Left lung (tissue), 10 donors: Measurements from ENCODE around the gene PFKFB2. TPM values are rescaled to one million over a fixed set of nuclear protein-coding genes. Genes with fewer than 3 reads are reported as not detected.

Experiments used
- ATAC-seq: fragments of 200-7000 bp; cut with Tn5 transposase; one replicate; pipeline ENCODE4 v1.9.1; 2020; ENCODE audit warnings: moderate library complexity
- DNase-seq, 4 donors: peaks; one replicate each; pipeline ENCODE4 v3.0.0-alpha.2; 2013 to 2020
- H3K27ac ChIP-seq, 2 donors: fragments of 200-600 bp; sonication (generic) in 1 of 2; one replicate each; pipeline versions ENCODE4 v1.5.0 to v1.8.0; 2020 to 2021
- H3K27me3 ChIP-seq, 2 donors: fragments of 200-600 bp; sonication (generic) in 1 of 2; one replicate each; pipeline versions ENCODE4 v1.5.0 to v1.8.0; 2020 to 2021
- H3K36me3 ChIP-seq, 2 donors: fragments of 200-600 bp; sonication (generic) in 1 of 2; one replicate each; pipeline versions ENCODE4 v1.5.0 to v1.8.0; 2020 to 2021
- H3K4me1 ChIP-seq, 2 donors: fragments of 200-600 bp; one replicate each; pipeline ENCODE4 v1.8.0; 2021
- H3K4me3 ChIP-seq, 2 donors: fragments of 200-600 bp; sonication (generic) in 1 of 2; one replicate each; pipeline versions ENCODE4 v1.5.0 to v1.8.0; 2020 to 2021; ENCODE audit warnings: mild to moderate bottlenecking in 1 of 2
- H3K9me3 ChIP-seq, 2 donors: fragments of 200-600 bp; sonication (generic) in 1 of 2; one replicate each; pipeline versions ENCODE4 v1.5.0 to v1.8.0; 2020 to 2021
- intact Hi-C, 2 donors: fragments of 100-400 bp; cut with DNase I; formaldehyde crosslinking; loops; one replicate each; pipeline versions ENCODE4 v1.11.2 to v1.14.2; 2022
- polyA plus RNA-seq, 6 donors: library from polyadenylated mRNA; unstranded; fragments of 120-200 nt; gene quantifications; one replicate each; pipeline ENCODE4 v1.2.1, GENCODE V29; 2013; ENCODE audit not compliant: insufficient read length in 6 of 6
- total RNA-seq, 2 donors: library from RNA; stranded (reverse); fragmentation: NEBNext Ultra II Directional; extraction: Animal tissue kit (Norgen Biotek cat#: 25700); gene quantifications; one replicate each; pipeline ENCODE4 v1.2.1, GENCODE V29; 2021
- TF ChIP-seq, protein P1 (sequence below), 2 donors: fragments of 200-600 bp; sonication (generic) in 1 of 2; IDR thresholded peaks; one replicate each; pipeline versions ENCODE4 v1.5.0 to v1.8.0; 2021; ENCODE audit warnings: antibody characterized with exemption in 2 of 2
- donor health status: DM: no; HTN: yes; CAD: no.
- donor health status: DM: no; HTN: no; CAD: no.

PFKFB2 gene
- total and polyA plus RNA-seq, 8 donors = 13.4 to 63.8 (median 17.2) TPM

DNA sequence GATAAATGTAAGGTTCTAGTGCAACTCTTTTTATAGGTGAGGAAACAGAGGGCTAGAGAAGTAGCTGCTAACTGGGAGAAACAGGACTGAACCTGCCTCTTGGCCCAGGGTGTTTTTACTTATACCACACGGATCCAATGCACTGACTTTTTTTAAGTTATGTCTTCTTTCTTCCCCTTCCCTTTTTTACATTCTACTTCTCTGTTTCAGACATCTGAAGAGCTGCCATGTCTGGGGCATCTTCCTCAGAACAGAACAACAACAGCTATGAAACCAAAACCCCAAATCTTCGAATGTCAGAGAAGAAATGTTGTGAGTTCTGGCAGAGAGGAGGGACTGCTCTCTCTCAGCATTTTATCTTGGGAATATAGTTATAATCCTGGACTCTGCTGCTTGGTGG, 1.4 kb downstream of the PFKFB2 start:
- DNase-seq = no peak
- Histone ChIP-seq H3K9me3 (no peaks in the 10 kb centered on the region), H3K27ac (peak overlapping the region; percentile 37 to 94), H3K27me3 (no peaks in the 10 kb centered on the region), H3K36me3 (peaks cover 0 to under 1% of the 10 kb centered on the region in 2 donors), H3K4me3 (peak overlapping the region in 1 of 2 donors; percentile 60), H3K4me1 (peaks cover 10 to 57% of the 10 kb centered on the region in 2 donors)
- intact Hi-C loops = no loop called here
- ATAC-seq = no peak
- TF ChIP-seq, protein P1, sequence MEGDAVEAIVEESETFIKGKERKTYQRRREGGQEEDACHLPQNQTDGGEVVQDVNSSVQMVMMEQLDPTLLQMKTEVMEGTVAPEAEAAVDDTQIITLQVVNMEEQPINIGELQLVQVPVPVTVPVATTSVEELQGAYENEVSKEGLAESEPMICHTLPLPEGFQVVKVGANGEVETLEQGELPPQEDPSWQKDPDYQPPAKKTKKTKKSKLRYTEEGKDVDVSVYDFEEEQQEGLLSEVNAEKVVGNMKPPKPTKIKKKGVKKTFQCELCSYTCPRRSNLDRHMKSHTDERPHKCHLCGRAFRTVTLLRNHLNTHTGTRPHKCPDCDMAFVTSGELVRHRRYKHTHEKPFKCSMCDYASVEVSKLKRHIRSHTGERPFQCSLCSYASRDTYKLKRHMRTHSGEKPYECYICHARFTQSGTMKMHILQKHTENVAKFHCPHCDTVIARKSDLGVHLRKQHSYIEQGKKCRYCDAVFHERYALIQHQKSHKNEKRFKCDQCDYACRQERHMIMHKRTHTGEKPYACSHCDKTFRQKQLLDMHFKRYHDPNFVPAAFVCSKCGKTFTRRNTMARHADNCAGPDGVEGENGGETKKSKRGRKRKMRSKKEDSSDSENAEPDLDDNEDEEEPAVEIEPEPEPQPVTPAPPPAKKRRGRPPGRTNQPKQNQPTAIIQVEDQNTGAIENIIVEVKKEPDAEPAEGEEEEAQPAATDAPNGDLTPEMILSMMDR (IDR thresholded peaks at IDR 0.05) = no peak

DNA sequence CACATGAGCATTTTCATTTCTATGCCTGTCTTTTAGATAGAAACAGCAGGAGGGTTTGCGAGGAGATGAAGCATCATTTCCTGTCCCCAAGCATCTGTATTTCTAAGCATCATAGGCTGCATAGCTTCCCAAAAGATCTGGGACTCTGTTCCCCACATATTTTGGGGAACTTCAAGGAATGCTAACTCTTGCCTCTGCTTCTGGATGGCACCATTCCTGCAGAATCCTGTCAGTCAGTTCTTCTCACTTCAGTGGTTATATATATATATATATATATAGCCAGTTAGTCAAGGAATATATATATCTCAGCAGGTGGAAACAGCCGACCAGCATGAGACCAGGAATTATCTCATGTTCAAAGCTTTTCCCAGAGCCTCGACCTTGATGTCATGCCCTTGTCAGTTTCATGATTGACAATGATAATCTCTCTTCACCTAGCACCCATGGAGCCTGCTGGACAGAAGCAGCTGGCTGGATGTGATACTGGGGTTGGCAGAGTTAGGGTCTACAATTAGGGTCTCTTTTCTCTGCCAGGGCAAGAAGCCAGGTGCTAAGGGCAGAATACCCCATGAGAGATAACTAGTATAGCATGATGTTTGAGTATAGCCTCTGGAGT, 2.4 kb downstream of the PFKFB2 start:
- H3K27ac ChIP-seq = peak overlapping the region in 1 of 2 donors; percentile 94
- H3K36me3 ChIP-seq = no peaks in the 10 kb centered on the region
- intact Hi-C loops = no loop called here
- peaks cover 10 to 62% of the 10 kb centered on the region in 2 donors for H3K4me1 ChIP-seq
- DNase-seq = no peak
- H3K4me3 ChIP-seq = peak overlapping the region in 1 of 2 donors; percentile 60
- ATAC-seq = no peak
- H3K9me3 ChIP-seq = no peaks in the 10 kb centered on the region
- TF ChIP-seq, protein P1 (IDR thresholded peaks at IDR 0.05) = no peak
- no peaks in the 10 kb centered on the region for H3K27me3 ChIP-seq

DNA sequence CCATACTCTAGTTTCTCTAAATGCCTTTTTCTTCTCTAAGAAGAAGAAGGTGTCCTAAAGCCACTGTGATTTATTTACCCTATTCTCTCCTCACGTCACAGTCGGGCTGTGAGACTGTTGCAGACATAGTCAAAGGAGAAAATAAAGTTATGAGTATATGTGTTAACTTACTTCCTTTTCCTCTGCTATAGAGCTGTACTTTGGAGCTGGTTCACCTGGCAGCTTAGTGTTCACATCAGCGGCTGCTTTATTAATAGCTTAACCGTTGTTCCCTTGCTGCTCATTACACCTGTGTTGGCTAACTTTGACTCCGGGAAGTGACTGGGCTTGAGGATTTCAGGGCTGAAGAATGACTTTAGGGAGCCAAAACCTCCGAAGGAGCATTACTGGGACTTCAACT, 3.6 kb downstream of the PFKFB2 start:
- TF ChIP-seq, protein P1 (IDR thresholded peaks at IDR 0.05) = no peak
- ATAC-seq = peak; percentile 1
- intact Hi-C loops = no loop called here

DNA sequence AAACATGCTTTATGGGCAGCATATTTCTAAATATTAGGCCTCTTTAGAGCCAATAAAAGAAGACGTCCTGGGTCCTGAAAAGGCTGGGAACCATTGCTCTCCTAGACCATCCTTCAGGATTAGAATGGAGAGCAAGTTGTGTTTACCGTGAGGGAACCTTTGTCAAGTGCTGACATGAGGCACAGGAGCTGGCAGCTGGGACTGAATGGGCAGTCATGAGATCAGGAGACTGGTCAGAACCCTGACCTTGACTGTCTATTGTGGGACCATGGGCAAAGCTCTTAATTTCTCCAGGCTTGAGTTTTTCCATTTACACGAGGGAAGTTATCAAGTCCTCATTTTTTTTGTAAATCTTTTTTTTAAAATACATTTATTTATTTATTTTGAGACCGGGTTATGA, 5.2 kb downstream of the PFKFB2 start:
- Histone ChIP-seq H3K27me3 (no peaks in the 10 kb centered on the region), H3K4me1 (peaks cover 3 to 45% of the 10 kb centered on the region in 2 donors), H3K27ac (peak overlapping the region in 1 of 2 donors; percentile 76), H3K9me3 (no peaks in the 10 kb centered on the region), H3K4me3 (no peak overlapping the region), H3K36me3 (peaks cover 0 to 22% of the 10 kb centered on the region in 2 donors)
- DNase-seq (no peak), ATAC-seq (no peak)
- intact Hi-C loops = no loop called here
- TF ChIP-seq, protein P1 (IDR thresholded peaks at IDR 0.05) = no peak

More for the DNA sequence above, 3.6 kb downstream of the PFKFB2 start:
- Histone ChIP-seq H3K4me3 (peak overlapping the region in 1 of 2 donors; percentile 9), H3K36me3 (peaks cover 0 to 6% of the 10 kb centered on the region in 2 donors), H3K27me3 (no peaks in the 10 kb centered on the region), H3K9me3 (no peaks in the 10 kb centered on the region), H3K27ac (peak overlapping the region; percentile 7 to 40), H3K4me1 (peaks cover 10 to 55% of the 10 kb centered on the region in 2 donors)
- no peak for DNase-seq

DNA sequence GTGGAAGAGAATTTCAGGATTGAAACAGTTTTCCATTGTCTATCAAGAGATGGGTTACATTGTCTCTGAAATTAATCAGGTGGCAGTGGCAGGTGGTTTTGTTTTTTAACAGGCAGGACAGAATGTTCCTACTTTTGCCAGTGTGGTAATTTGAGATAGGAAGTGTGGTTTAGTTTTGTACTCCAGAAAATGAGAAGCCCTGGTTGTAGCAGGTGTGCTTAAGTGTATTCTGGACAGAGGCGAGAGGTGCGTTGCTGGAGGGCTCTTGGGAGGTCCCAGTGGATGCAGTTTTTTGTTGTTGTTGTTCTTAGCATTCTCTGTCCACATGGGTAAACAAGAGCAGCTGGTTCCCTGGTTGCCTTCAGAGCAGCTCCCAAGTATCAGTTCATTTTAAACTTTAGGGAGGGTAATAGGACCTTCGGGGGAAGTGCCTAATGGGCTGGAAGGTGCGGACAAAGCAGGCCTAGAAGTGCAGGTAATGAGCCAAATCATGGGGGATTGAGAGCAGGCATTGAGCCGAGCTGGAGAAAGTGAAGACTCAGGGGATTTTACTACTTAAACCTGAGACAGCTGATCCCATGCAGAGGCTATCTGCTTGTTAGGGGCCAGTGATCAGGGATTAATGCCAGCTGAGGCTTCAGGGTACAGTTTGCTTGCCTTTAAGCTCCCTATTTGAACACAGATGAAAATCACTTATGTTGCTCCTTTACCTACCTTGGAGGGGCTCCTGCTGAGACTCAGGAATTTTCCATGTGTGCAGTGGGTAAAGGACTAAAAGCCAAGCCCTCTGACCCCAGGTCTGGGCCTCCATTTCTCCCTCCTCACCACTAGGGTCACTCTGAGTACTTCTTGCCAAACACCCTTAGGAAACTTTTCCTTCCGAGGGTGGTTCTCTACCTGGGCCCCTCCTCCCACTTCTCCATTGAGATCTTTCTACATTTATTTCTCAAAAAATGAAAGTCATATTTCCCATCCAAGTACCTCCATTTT, 6.1 kb downstream of the PFKFB2 start:
- Histone ChIP-seq H3K27me3 (no peaks in the 10 kb centered on the region), H3K4me3 (no peak overlapping the region), H3K4me1 (peaks cover 3 to 35% of the 10 kb centered on the region in 2 donors), H3K36me3 (peaks cover 0 to 29% of the 10 kb centered on the region in 2 donors), H3K27ac (peak overlapping the region in 1 of 2 donors; percentile 76), H3K9me3 (no peaks in the 10 kb centered on the region)
- intact Hi-C loops = no loop called here
- no peak for DNase-seq
- TF ChIP-seq, protein P1 (IDR thresholded peaks at IDR 0.05) = no peak
- ATAC-seq = peak; percentile 23
